Uterus (tissue), 4 donors: ENCODE data around the gene PANX2. TPM values are rescaled to one million over a fixed set of nuclear protein-coding genes. Genes with fewer than 3 reads are reported as not detected.

Source experiments
- DNase-seq, 2 donors: peaks; one replicate each; pipeline ENCODE4 v3.0.0-alpha.2; 2019 to 2020
- H3K27ac ChIP-seq, 2 donors: fragments of 200-600 bp; sonication (generic); 1 replicate in 1 of 2; 2 replicates in 1 of 2; pipeline ENCODE4 v1.5.1; 2016 to 2018
- H3K27me3 ChIP-seq, 2 donors: fragments of 200-600 bp; sonication (generic); one replicate each; pipeline ENCODE4 v1.5.1; 2018 to 2019; ENCODE audit warnings: control low read depth in 1 of 2
- H3K36me3 ChIP-seq, 2 donors: fragments of 200-600 bp; sonication (generic); one replicate each; pipeline ENCODE4 v1.5.1; 2019; ENCODE audit warnings: control low read depth in 1 of 2
- H3K4me1 ChIP-seq, 2 donors: fragments of 200-600 bp; sonication (generic); one replicate each; pipeline ENCODE4 v1.5.1; 2018 to 2019; ENCODE audit warnings: control low read depth in 1 of 2
- H3K4me3 ChIP-seq, 2 donors: fragments of 200-600 bp; sonication (generic); 1 replicate in 1 of 2; 2 replicates in 1 of 2; pipeline ENCODE4 v1.5.1; 2018 to 2019; ENCODE audit warnings: mild to moderate bottlenecking in 1 of 2
- H3K9me3 ChIP-seq, 2 donors: fragments of 200-600 bp; sonication (generic); one replicate each; pipeline ENCODE4 v1.5.1; 2019; ENCODE audit warnings: control low read depth in 1 of 2
- CTCF ChIP-seq, 4 experiments: fragments of 200-600 bp in 2 of 4; fragments of 450-650 bp in 2 of 4; sonication (generic) in 2 of 4; IDR thresholded peaks; one replicate each; pipeline ENCODE4 v1.5.1; 2016 to 2019; ENCODE audit warnings: antibody characterized with exemption in 4 of 4, mild to moderate bottlenecking in 2 of 4, moderate library complexity in 1 of 4
- POLR2A ChIP-seq, 2 donors: fragments of 450-650 bp; IDR thresholded peaks; one replicate each; pipeline ENCODE4 v1.6.1; 2016; ENCODE audit warnings: antibody characterized with exemption in 2 of 2, mild to moderate bottlenecking in 1 of 2, moderate library complexity in 1 of 2
- intact Hi-C: fragments of 100-400 bp; cut with DNase I; formaldehyde crosslinking; loops from one replicate; pipeline ENCODE4 v1.15.1; 2023; ENCODE audit warnings: low total_unique reads
- total RNA-seq, 4 donors: library from RNA; depleted of rRNA in 3 of 4; stranded (reverse); fragments of >200 nt in 3 of 4; gene quantifications; one replicate each; pipeline versions ENCODE4 v1.1.0 to v1.2.4, GENCODE V29; 2014 to 2023
- donor health status: DM: yes; HTN: yes; CAD: no.

PANX2 gene
- total RNA-seq, 4 donors from 2014 or later: 0.35 to 0.43 TPM; not detected in 2

- Histone ChIP-seq H3K9me3 (no peaks in the 10 kb centered on the region), H3K27me3 (peaks cover 0 to 2% of the 10 kb centered on the region in 2 donors), H3K4me1 (peaks cover 0 to 9% of the 10 kb centered on the region in 2 donors), H3K27ac (no peak overlapping the region), H3K4me3 (no peak overlapping the region), H3K36me3 (no peaks in the 10 kb centered on the region)
- TF ChIP-seq POLR2A (IDR thresholded peaks at IDR 0.05) (no peak), CTCF (IDR thresholded peaks at IDR 0.05) (no peak)
- DNase-seq: no peak
- intact Hi-C loops: no loop called here
Observed at GRCh38 chr22:50171965-50172421, 1.5 kb downstream of the PANX2 start.

DNA sequence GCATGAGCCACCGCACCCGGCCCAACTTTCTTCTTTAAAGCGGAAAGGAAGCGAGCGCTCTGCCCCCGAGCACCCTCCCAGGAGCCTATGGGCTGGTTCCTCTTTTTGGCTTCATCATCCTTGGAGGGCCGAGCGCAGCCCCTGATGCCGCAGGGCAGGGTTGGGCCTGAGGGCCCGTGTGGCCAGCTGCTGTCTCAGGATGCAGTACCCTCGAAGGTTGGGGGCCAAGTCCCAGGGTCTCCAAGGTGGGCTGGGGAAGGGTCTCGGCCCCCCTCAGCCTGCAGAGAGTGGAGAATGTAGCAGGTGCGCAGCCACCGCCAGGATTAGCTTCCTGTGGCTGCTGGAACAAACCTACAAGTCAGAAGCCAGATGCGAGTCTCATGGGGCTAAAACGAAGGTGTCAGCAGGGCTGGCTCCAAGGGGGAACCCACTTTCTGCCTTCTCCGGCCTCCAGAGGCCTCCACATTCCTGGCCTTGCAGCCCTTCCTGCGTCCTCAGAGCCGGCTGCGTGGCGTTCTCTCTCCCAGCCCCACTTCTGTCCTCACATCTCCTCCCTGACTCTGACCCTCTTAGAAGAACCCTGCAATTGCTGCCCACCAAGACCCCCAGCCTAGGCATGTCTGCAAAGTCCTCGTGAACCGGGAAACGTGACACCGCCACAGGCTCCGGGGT is 2.9 kb downstream of the PANX2 start:
- H3K4me1 ChIP-seq: peaks cover 0 to 9% of the 10 kb centered on the region in 2 donors
- TF ChIP-seq CTCF (IDR thresholded peaks at IDR 0.05): no peak
- no peak for TF ChIP-seq POLR2A (IDR thresholded peaks at IDR 0.05)
- H3K27ac ChIP-seq: no peak overlapping the region
- no peaks in the 10 kb centered on the region for H3K36me3 ChIP-seq
- H3K4me3 ChIP-seq: no peak overlapping the region
- H3K9me3 ChIP-seq: no peaks in the 10 kb centered on the region
- DNase-seq: no peak
- peaks cover 0 to 2% of the 10 kb centered on the region in 2 donors for H3K27me3 ChIP-seq
- intact Hi-C loops: no loop called here

- Histone ChIP-seq H3K36me3 (no peaks in the 10 kb centered on the region), H3K4me1 (peaks cover 0 to 9% of the 10 kb centered on the region in 2 donors), H3K27me3 (peaks cover 0 to 2% of the 10 kb centered on the region in 2 donors), H3K27ac (no peak overlapping the region), H3K4me3 (no peak overlapping the region), H3K9me3 (no peaks in the 10 kb centered on the region)
- no peak for DNase-seq
- TF ChIP-seq CTCF (IDR thresholded peaks at IDR 0.05) (no peak), POLR2A (IDR thresholded peaks at IDR 0.05) (no peak)
- intact Hi-C loops: no loop called here
Observed at GRCh38 chr22:50173983-50174355, 3.4 kb downstream of the PANX2 start.

DNA sequence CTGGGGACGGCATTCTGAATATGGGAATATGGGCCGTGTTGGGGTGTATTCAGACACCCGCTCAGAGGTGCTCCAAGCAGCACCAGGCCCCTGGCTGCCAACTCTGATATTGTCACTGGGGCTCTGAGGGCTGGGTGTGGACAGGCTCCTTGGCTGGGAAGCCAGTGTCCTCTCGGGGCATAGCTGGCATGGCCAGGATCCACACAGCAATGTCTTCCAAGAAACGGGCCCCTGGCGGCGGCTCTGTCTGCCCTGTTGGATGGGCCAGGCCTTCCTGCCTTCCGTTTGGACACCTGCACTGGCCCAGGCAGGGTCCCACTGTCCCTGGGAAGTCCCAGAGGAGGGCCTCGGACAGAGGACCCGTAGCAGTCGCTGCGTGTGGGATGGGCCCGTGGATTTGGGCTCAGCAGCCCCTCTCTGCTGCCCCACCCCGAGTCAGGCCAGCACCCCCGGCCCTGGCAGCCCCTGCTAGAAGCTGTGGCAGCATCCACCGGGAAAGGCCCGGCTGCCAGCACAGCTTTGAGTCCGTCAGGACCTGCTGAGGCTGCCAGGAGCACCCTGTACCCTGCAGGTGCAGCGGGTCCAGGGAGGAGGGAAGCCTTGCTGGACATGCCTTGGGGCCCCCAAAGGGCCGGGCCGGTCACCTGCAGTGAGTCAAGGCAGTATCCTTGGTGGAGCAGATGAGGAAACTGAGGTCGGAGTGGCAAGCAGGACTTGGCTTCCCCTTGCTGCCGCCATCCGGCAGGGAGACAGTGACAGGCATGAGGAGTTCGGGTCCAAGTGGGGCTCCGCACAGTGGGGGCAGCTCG is 4.1 kb downstream of the PANX2 start:
- intact Hi-C loops: no loop called here
- peaks cover 0 to 2% of the 10 kb centered on the region in 2 donors for H3K27me3 ChIP-seq

More for the DNA sequence above, 4.1 kb downstream of the PANX2 start:
- Histone ChIP-seq H3K27ac (no peak overlapping the region), H3K36me3 (no peaks in the 10 kb centered on the region), H3K4me1 (peaks cover 0 to 5% of the 10 kb centered on the region in 2 donors), H3K9me3 (no peaks in the 10 kb centered on the region), H3K4me3 (no peak overlapping the region)
- TF ChIP-seq CTCF (IDR thresholded peaks at IDR 0.05) (no peak), POLR2A (IDR thresholded peaks at IDR 0.05) (no peak)
- DNase-seq: no peak
